ENCODE results near the gene ANKHD1. TPM values are rescaled to one million over a fixed set of nuclear protein-coding genes. Genes with fewer than 3 reads are reported as not detected.
A peak's percentile ranks its signal among the peaks of the same experiment; 100 is the strongest.
"Not testable (repeated sequence)": the region's sequence is repeated elsewhere in the genome, so short reads cannot be mapped to it uniquely, and the experiment has no call there.

ANKHD1 gene
- total RNA-seq, 1 donor from 2014 or later, result 120 TPM

GRCh38 chr5:140413230-140413629 lies 11.6 kb downstream of the ANKHD1 start:
- Mint-ChIP-seq H3K27ac (no peak overlapping the region), H3K4me1 (ENCODE audit: low read depth) (peaks cover 4% of the 10 kb centered on the region), H3K4me3 (ENCODE audit: low read depth) (no peak overlapping the region), H3K9me3 (no peaks in the 10 kb centered on the region), H3K36me3 (ENCODE audit: low read depth) (peaks cover 25% of the 10 kb centered on the region), H3K27me3 (ENCODE audit: low read depth) (no peaks in the 10 kb centered on the region)
- intact Hi-C loops (cut with micrococcal nuclease), result no loop called here
- no peak for DNase-seq (ENCODE audit: low spot score)

- H3K27me3 Mint-ChIP-seq (ENCODE audit: low read depth), result no peaks in the 10 kb centered on the region
- no peak overlapping the region for H3K4me3 Mint-ChIP-seq (ENCODE audit: low read depth)
- no peak for DNase-seq (ENCODE audit: low spot score)
- H3K9me3 Mint-ChIP-seq, result no peaks in the 10 kb centered on the region
- H3K4me1 Mint-ChIP-seq (ENCODE audit: low read depth), result peaks cover 20% of the 10 kb centered on the region
- H3K27ac Mint-ChIP-seq, result no peak overlapping the region
- peaks cover 40% of the 10 kb centered on the region for H3K36me3 Mint-ChIP-seq (ENCODE audit: low read depth)
- intact Hi-C loops (cut with micrococcal nuclease), result no loop called here
These were observed 15.6 kb downstream of the ANKHD1 start for GRCh38 chr5:140417235-140417634.

DNA sequence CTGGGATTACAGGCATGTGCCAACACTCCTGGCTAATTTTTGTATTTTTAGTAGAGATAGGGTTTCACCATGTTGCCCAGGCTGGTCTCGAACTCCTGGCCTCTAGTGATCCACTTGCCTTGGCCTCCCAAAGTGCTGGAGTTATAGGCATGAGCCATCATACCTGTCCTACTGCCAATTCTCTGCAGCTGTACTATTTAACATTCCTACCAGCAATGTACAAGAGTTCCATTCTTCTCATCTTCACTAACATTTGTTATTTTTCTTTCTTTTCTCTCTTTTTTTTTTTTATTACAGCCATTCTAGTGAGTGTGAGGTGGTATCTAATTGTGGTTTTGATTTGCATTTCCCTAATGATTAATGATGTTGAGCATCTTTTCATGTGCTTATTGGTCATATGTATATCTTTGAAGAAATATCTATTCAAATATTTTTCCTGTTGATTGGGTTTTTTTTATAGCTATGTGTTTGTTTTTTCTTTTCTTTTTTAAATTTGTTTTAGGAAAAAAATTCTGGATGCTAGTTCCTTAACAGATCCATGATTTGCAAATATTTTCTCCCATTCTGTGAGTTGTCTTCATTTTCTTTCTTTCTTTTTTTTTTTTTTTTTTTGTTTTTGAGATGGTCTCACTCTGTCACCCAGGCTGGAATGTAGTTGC lies 17.4 kb downstream of the ANKHD1 start:
- no peak overlapping the region for H3K4me3 Mint-ChIP-seq (ENCODE audit: low read depth)
- intact Hi-C loops (cut with micrococcal nuclease), result no loop called here
- no peaks in the 10 kb centered on the region for H3K9me3 Mint-ChIP-seq
- H3K27ac Mint-ChIP-seq, result no peak overlapping the region
- peaks cover 21% of the 10 kb centered on the region for H3K4me1 Mint-ChIP-seq (ENCODE audit: low read depth)
- no peak for DNase-seq (ENCODE audit: low spot score)
- no peaks in the 10 kb centered on the region for H3K27me3 Mint-ChIP-seq (ENCODE audit: low read depth)
- H3K36me3 Mint-ChIP-seq (ENCODE audit: low read depth), result peaks cover 33% of the 10 kb centered on the region

GRCh38 chr5:140420226-140420570 lies 18.6 kb downstream of the ANKHD1 start:
- Mint-ChIP-seq H3K9me3 (no peaks in the 10 kb centered on the region), H3K27ac (peak overlapping the region; percentile 13), H3K4me1 (ENCODE audit: low read depth) (peaks cover 21% of the 10 kb centered on the region), H3K27me3 (ENCODE audit: low read depth) (no peaks in the 10 kb centered on the region), H3K4me3 (ENCODE audit: low read depth) (no peak overlapping the region), H3K36me3 (ENCODE audit: low read depth) (peaks cover 30% of the 10 kb centered on the region)
- intact Hi-C loops (cut with micrococcal nuclease), result no loop called here
- no peak for DNase-seq (ENCODE audit: low spot score)

DNA sequence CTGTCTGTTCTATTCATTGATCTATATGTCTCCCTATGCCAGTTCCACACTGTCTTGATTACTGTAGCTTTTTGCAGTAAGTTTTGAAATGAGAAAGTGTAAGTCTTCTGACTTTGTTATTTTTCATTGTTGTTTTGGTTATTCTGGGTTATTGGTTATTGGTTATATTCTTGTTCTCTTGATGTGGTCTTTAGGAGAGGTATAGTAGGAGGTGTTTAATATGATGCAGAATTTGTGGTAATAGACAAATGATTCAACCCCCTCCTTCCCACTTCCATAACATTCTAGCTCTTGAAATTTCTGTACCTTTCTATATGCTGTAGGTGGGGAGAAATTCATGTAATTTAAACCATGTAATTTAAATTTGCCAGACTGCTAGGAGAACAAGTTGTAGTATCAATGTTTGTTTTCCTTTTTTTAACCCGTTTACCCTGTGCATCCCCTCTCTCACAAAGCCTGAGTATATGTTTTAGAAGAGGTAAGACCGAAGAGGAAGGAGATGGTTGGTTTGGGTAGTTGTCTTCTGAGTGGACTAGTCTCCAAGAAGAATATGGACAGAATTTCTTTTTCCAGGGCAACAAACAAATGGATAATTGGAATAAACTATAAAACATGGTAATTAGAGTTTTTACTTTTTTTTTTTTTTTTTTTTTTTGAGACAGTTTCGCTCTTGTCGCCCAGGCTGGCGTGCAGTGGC lies 19.2 kb downstream of the ANKHD1 start:
- intact Hi-C loops (cut with micrococcal nuclease), result no loop called here
- DNase-seq (ENCODE audit: low spot score), result no peak
- Mint-ChIP-seq H3K4me3 (ENCODE audit: low read depth) (no peak overlapping the region), H3K36me3 (ENCODE audit: low read depth) (peaks cover 32% of the 10 kb centered on the region), H3K9me3 (no peaks in the 10 kb centered on the region), H3K4me1 (ENCODE audit: low read depth) (peaks cover 21% of the 10 kb centered on the region), H3K27me3 (ENCODE audit: low read depth) (no peaks in the 10 kb centered on the region), H3K27ac (peak overlapping the region; percentile 13)

GRCh38 chr5:140421375-140421774 lies 19.7 kb downstream of the ANKHD1 start:
- H3K27me3 Mint-ChIP-seq (ENCODE audit: low read depth); intact Hi-C loops (cut with micrococcal nuclease); H3K9me3 Mint-ChIP-seq; H3K4me3 Mint-ChIP-seq (ENCODE audit: low read depth); DNase-seq (ENCODE audit: low spot score); H3K27ac Mint-ChIP-seq: not testable (repeated sequence)
- peaks cover 21% of the 10 kb centered on the region for H3K4me1 Mint-ChIP-seq (ENCODE audit: low read depth)
- peaks cover 27% of the 10 kb centered on the region for H3K36me3 Mint-ChIP-seq (ENCODE audit: low read depth)

- Mint-ChIP-seq H3K9me3 (no peaks in the 10 kb centered on the region), H3K4me3 (ENCODE audit: low read depth) (no peak overlapping the region), H3K4me1 (ENCODE audit: low read depth) (peaks cover 18% of the 10 kb centered on the region)
These were observed 22.0 kb downstream of the ANKHD1 start for GRCh38 chr5:140423609-140424008.

DNA sequence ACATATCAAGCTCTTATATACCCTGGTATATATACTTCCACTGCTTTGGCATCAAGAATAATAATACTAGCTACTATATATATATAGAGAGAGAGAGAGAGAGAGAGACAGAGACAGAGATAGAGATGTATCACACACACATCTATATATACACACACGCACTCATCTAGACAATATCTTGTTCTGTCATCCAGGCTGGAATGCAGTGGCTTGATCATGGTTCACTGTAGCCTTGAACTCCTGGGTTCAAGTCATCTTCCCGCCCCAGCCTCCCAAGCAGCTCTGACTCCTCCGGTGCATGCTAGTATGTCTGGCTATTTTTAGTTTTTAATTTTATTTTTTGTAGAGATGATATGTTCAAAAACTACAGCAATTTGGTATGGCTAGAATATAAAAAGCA lies 22.5 kb downstream of the ANKHD1 start:
- H3K27me3 Mint-ChIP-seq (ENCODE audit: low read depth), result no peaks in the 10 kb centered on the region
- no peak overlapping the region for H3K27ac Mint-ChIP-seq
- H3K4me1 Mint-ChIP-seq (ENCODE audit: low read depth), result peaks cover 18% of the 10 kb centered on the region
- peaks cover 24% of the 10 kb centered on the region for H3K36me3 Mint-ChIP-seq (ENCODE audit: low read depth)
- DNase-seq (ENCODE audit: low spot score), result no peak
- H3K9me3 Mint-ChIP-seq, result no peaks in the 10 kb centered on the region
- no peak overlapping the region for H3K4me3 Mint-ChIP-seq (ENCODE audit: low read depth)
- intact Hi-C loops (cut with micrococcal nuclease), result no loop called here

More at GRCh38 chr5:140423609-140424008, 22.0 kb downstream of the ANKHD1 start:
- Mint-ChIP-seq H3K36me3 (ENCODE audit: low read depth) (peaks cover 24% of the 10 kb centered on the region), H3K27ac (no peak overlapping the region), H3K27me3 (ENCODE audit: low read depth) (no peaks in the 10 kb centered on the region)
- intact Hi-C loops (cut with micrococcal nuclease), result no loop called here
- no peak for DNase-seq (ENCODE audit: low spot score)

DNA sequence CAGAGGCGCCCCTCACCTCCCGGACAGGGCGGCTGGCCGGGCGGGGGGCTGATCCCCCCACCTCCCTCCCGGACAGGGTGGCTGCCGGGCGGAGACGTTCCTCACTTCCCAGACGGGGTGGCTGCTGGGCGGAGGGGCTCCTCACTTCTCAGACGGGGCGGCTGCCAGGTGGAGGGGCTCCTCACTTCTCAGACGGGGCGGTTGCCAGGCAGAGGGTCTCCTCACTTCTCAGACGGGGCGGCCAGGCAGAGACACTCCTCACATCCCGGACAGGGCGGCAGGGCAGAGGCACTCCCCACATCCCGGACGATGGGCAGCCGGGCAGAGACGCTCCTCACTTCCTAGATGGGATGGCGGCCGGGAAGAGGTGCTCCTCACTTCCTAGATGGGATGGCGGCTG lies 26.1 kb downstream of the ANKHD1 start:
- intact Hi-C loops (cut with micrococcal nuclease); H3K4me3 Mint-ChIP-seq (ENCODE audit: low read depth): not testable (repeated sequence)

DNA sequence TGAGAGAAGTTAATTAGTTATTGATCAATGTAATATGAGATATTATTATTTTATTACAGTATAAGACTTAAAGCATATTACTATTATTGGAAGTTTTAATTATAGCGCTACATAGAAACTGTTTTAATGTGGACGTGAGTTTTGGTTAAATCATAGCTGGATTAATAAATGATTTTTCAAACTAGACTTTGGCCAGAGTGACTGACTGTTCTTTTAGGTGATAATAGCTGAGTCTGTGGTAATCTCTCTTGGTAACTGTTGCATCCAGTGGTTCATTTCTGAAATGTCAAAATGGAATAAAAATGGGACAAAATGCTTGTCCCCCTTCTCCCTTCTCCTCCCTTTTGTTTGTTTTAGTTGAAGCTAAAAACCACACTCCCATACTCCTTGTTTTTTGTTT lies 28.1 kb downstream of the ANKHD1 start:
- no peaks in the 10 kb centered on the region for H3K9me3 Mint-ChIP-seq
- H3K27ac Mint-ChIP-seq, result no peak overlapping the region
- peaks cover 20% of the 10 kb centered on the region for H3K36me3 Mint-ChIP-seq (ENCODE audit: low read depth)
- no peaks in the 10 kb centered on the region for H3K27me3 Mint-ChIP-seq (ENCODE audit: low read depth)
- no peak overlapping the region for H3K4me3 Mint-ChIP-seq (ENCODE audit: low read depth)
- no peak for DNase-seq (ENCODE audit: low spot score)
- H3K4me1 Mint-ChIP-seq (ENCODE audit: low read depth), result peaks cover 16% of the 10 kb centered on the region
- intact Hi-C loops (cut with micrococcal nuclease), result no loop called here

More for the DNA sequence above, 26.1 kb downstream of the ANKHD1 start:
- not testable (repeated sequence) for H3K27me3 Mint-ChIP-seq (ENCODE audit: low read depth); DNase-seq (ENCODE audit: low spot score); H3K27ac Mint-ChIP-seq; H3K9me3 Mint-ChIP-seq
- peaks cover 14% of the 10 kb centered on the region for H3K4me1 Mint-ChIP-seq (ENCODE audit: low read depth)
- peaks cover 14% of the 10 kb centered on the region for H3K36me3 Mint-ChIP-seq (ENCODE audit: low read depth)

GRCh38 chr5:140432212-140432611 lies 30.6 kb downstream of the ANKHD1 start:
- intact Hi-C loops (cut with micrococcal nuclease), result no loop called here
- Mint-ChIP-seq H3K9me3 (no peaks in the 10 kb centered on the region), H3K4me1 (ENCODE audit: low read depth) (peaks cover 17% of the 10 kb centered on the region), H3K27ac (no peak overlapping the region), H3K27me3 (ENCODE audit: low read depth) (no peaks in the 10 kb centered on the region), H3K36me3 (ENCODE audit: low read depth) (peaks cover 28% of the 10 kb centered on the region), H3K4me3 (ENCODE audit: low read depth) (no peak overlapping the region)
- no peak for DNase-seq (ENCODE audit: low spot score)

- no peak for DNase-seq (ENCODE audit: low spot score)
- H3K36me3 Mint-ChIP-seq (ENCODE audit: low read depth), result peaks cover 30% of the 10 kb centered on the region
- no peak overlapping the region for H3K27ac Mint-ChIP-seq
- peaks cover 17% of the 10 kb centered on the region for H3K4me1 Mint-ChIP-seq (ENCODE audit: low read depth)
- H3K9me3 Mint-ChIP-seq, result no peaks in the 10 kb centered on the region
- H3K4me3 Mint-ChIP-seq (ENCODE audit: low read depth), result no peak overlapping the region
- H3K27me3 Mint-ChIP-seq (ENCODE audit: low read depth), result no peaks in the 10 kb centered on the region
- intact Hi-C loops (cut with micrococcal nuclease), result no loop called here
These were observed 31.3 kb downstream of the ANKHD1 start for GRCh38 chr5:140432916-140433315.

DNA sequence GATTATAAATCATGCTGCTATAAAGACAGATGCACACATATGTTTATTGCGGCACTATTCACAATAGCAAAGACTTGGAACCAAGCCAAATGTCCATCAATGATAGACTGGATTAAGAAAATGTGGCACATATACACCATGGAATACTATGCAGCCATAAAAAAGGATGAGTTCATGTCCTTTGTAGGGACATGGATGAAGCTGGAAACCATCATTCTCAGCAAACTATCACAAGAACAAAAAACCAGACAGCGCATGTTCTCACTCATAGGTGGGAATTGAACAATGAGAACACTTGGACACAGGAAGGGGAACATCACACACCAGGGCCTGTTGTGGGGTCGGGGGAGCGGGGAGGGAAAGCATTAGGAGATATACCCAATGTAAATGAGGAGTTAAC lies 55.7 kb downstream of the ANKHD1 start:
- DNase-seq (ENCODE audit: low spot score); H3K4me1 Mint-ChIP-seq (ENCODE audit: low read depth); H3K4me3 Mint-ChIP-seq (ENCODE audit: low read depth); intact Hi-C loops (cut with micrococcal nuclease); H3K27me3 Mint-ChIP-seq (ENCODE audit: low read depth); H3K27ac Mint-ChIP-seq; H3K9me3 Mint-ChIP-seq: not testable (repeated sequence)
- H3K36me3 Mint-ChIP-seq (ENCODE audit: low read depth), result peaks cover 73% of the 10 kb centered on the region
